GM23338 (cell line): ENCODE results near the gene SLC26A1. TPM values are rescaled to one million over a fixed set of nuclear protein-coding genes. Genes with fewer than 3 reads are reported as not detected.

Source experiments
- ATAC-seq: fragments of 200-7000 bp; cut with Tn5 transposase; 3 replicates; pipeline ENCODE4 v1.9.1; 2020
- DNase-seq: peaks from one replicate; pipeline ENCODE4 v3.0.0-alpha.2; 2015; ENCODE audit warnings: low spot score
- H2AFZ ChIP-seq: fragments of 200-600 bp; sonication (generic); 2 replicates; pipeline ENCODE4 v1.8.0; 2016; ENCODE audit warnings: antibody characterized with exemption, mild to moderate bottlenecking, moderate library complexity
- H3F3A ChIP-seq: fragments of 200-600 bp; sonication (generic); replicated peaks from 2 replicates; pipeline ENCODE4 v1.8.0; 2017; ENCODE audit warnings: antibody characterized with exemption, mixed run types, low read depth
- H3K27ac ChIP-seq: fragments of 200-600 bp; sonication (generic); 2 replicates; pipeline ENCODE4 v1.6.1; 2016; ENCODE audit warnings: low read depth
- H3K27me3 ChIP-seq: fragments of 200-600 bp; sonication (generic); 2 replicates; pipeline ENCODE4 v1.8.0; 2016; ENCODE audit warnings: mild to moderate bottlenecking, mixed run types, moderate library complexity; ENCODE audit not compliant: insufficient read depth
- H3K36me3 ChIP-seq: fragments of 200-600 bp; sonication (generic); 2 replicates; pipeline ENCODE4 v1.8.0; 2016; ENCODE audit warnings: mild to moderate bottlenecking; ENCODE audit not compliant: insufficient read depth
- H3K4me1 ChIP-seq: fragments of 200-600 bp; sonication (generic); 2 replicates; pipeline ENCODE4 v1.8.0; 2016; ENCODE audit warnings: mild to moderate bottlenecking, moderate library complexity; ENCODE audit not compliant: insufficient read depth
- H3K4me2 ChIP-seq: fragments of 200-600 bp; sonication (generic); 2 replicates; pipeline ENCODE4 v1.7.1; 2017; ENCODE audit warnings: mixed run types
- H3K4me3 ChIP-seq: fragments of 200-600 bp; sonication (generic); 2 replicates; pipeline ENCODE4 v1.6.1; 2016; ENCODE audit warnings: mixed run types
- H3K79me2 ChIP-seq: fragments of 200-600 bp; sonication (generic); replicated peaks from 2 replicates; pipeline ENCODE4 v1.8.0; 2017; ENCODE audit warnings: mild to moderate bottlenecking; ENCODE audit not compliant: insufficient read depth
- H3K9me2 ChIP-seq: fragments of 200-600 bp; sonication (generic); 2 replicates; pipeline ENCODE4 v1.8.0; 2017; ENCODE audit not compliant: insufficient read depth
- H4K20me1 ChIP-seq: fragments of 200-600 bp; sonication (generic); replicated peaks from 2 replicates; pipeline ENCODE4 v1.8.0; 2017; ENCODE audit warnings: mild to moderate bottlenecking; ENCODE audit not compliant: insufficient read depth
- H3K27ac Mint-ChIP-seq: 2 replicates; pipeline ENCODE4 v1.8.0; 2020; ENCODE audit warnings: inconsistent platforms, mild to moderate bottlenecking, moderate library complexity, mixed read lengths
- H3K27me3 Mint-ChIP-seq: 3 replicates; pipeline ENCODE4 v1.8.0; 2022; ENCODE audit warnings: low read depth, mild to moderate bottlenecking, moderate library complexity, mixed read lengths, inconsistent platforms; ENCODE audit not compliant: insufficient read depth, poor library complexity
- H3K36me3 Mint-ChIP-seq: 3 replicates; pipeline ENCODE4 v1.8.0; 2021; ENCODE audit warnings: low read depth, mild to moderate bottlenecking, inconsistent platforms, moderate library complexity, mixed read lengths
- H3K4me1 Mint-ChIP-seq: 3 replicates; pipeline ENCODE4 v1.8.0; 2020; ENCODE audit warnings: mild to moderate bottlenecking, inconsistent platforms, mixed read lengths
- H3K4me3 Mint-ChIP-seq: 3 replicates; pipeline ENCODE4 v1.8.0; 2021; ENCODE audit warnings: moderate library complexity, mild to moderate bottlenecking, inconsistent platforms, mixed read lengths
- H3K9me3 Mint-ChIP-seq: 3 replicates; pipeline ENCODE4 v1.8.0; 2020; ENCODE audit warnings: moderate library complexity, mild to moderate bottlenecking, inconsistent platforms, mixed read lengths
- ETS1 ChIP-seq: IDR thresholded peaks from 2 replicates; pipeline ENCODE4 v1.6.1; 2016; ENCODE audit warnings: antibody characterized with exemption
- POLR2AphosphoS5 ChIP-seq: IDR thresholded peaks from 2 replicates; pipeline ENCODE4 v1.6.1; 2016; ENCODE audit warnings: antibody characterized with exemption, low read depth
- REST ChIP-seq: IDR thresholded peaks from one replicate; pipeline ENCODE4 v1.6.1; 2018; ENCODE audit warnings: antibody characterized with exemption; ENCODE audit not compliant: unreplicated experiment
- STAT1 ChIP-seq: IDR thresholded peaks from one replicate; pipeline ENCODE4 v1.6.1; 2016; ENCODE audit warnings: antibody characterized with exemption; ENCODE audit not compliant: unreplicated experiment
- ZNF114 ChIP-seq: fragments of 250-450 bp; sonication (Bioruptor Pico); IDR thresholded peaks from 2 replicates; pipeline ENCODE4 v1.5.0; 2020; ENCODE audit warnings: mild to moderate bottlenecking, moderate library complexity
- ZNF331 ChIP-seq: fragments of 250-450 bp; sonication (Bioruptor Pico); IDR thresholded peaks from 2 replicates; pipeline ENCODE4 v1.5.0; 2020; ENCODE audit warnings: low read depth, mild to moderate bottlenecking, moderate library complexity
- polyA plus RNA-seq: library from polyadenylated mRNA; unstranded; fragments of >200 nt; fragmentation: Nextera tagmentation; extraction: Ambion mirVana; gene quantifications from 2 replicates; pipeline ENCODE4 v1.2.1, GENCODE V29; 2016
- total RNA-seq: library from RNA; depleted of rRNA; stranded (reverse); fragments of >200 nt; shearing (Covaris generic); gene quantifications from 2 replicates; pipeline ENCODE4 v1.2.3, GENCODE V29; 2014

Gene SLC26A1
- total and polyA plus RNA-seq, 2 experiments from 2014 or later = 0.10 to 0.27 TPM

DNA sequence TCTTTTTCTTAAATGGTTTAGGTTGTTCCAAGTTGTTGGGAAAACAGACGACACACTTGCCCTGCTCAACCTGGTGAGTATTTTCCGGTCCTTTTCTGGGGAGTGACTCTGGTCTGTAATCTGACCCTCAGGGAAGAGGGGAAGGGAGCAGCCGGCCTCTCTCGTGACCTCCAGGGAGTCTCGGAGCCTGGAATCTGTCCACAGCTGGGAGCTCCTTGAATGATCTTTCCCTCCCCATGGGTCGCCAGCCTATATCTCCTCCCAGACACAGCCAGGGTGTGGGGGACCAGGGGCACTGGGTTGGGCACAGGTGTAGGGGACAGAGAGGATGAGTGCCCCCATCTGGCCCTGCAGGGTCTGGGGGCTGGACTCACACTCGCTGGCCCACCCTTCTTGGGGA is 42.0 kb downstream of the SLC26A1 start:
- Histone ChIP-seq H3K9me2 (no peaks in the 10 kb centered on the region), H4K20me1 (no peaks in the 10 kb centered on the region), H3K4me2 (no peak overlapping the region), H3K79me2 (no peaks in the 10 kb centered on the region), H3K4me3 (no peak overlapping the region), H3K4me1 (no peaks in the 10 kb centered on the region), H3K36me3 (no peaks in the 10 kb centered on the region), H3F3A (no peaks in the 10 kb centered on the region), H3K27me3 (no peaks in the 10 kb centered on the region), H3K27ac (no peak overlapping the region), H2AFZ (no peak overlapping the region)
- TF ChIP-seq ZNF331 = no peak
- no peak for TF ChIP-seq REST
- no peak for TF ChIP-seq POLR2AphosphoS5
- TF ChIP-seq ZNF114 (CRISPR knock-in tag) = no peak
- Mint-ChIP-seq H3K4me3 (no peak overlapping the region), H3K27me3 (peaks cover 7% of the 10 kb centered on the region), H3K36me3 (no peaks in the 10 kb centered on the region; the same call in 2 of the 3 replicates), H3K27ac (no peak overlapping the region), H3K9me3 (no peaks in the 10 kb centered on the region), H3K4me1 (peaks cover 5% of the 10 kb centered on the region; the same call in 2 of the 3 replicates)
- ATAC-seq = peak; percentile 16
- DNase-seq = no peak

DNA sequence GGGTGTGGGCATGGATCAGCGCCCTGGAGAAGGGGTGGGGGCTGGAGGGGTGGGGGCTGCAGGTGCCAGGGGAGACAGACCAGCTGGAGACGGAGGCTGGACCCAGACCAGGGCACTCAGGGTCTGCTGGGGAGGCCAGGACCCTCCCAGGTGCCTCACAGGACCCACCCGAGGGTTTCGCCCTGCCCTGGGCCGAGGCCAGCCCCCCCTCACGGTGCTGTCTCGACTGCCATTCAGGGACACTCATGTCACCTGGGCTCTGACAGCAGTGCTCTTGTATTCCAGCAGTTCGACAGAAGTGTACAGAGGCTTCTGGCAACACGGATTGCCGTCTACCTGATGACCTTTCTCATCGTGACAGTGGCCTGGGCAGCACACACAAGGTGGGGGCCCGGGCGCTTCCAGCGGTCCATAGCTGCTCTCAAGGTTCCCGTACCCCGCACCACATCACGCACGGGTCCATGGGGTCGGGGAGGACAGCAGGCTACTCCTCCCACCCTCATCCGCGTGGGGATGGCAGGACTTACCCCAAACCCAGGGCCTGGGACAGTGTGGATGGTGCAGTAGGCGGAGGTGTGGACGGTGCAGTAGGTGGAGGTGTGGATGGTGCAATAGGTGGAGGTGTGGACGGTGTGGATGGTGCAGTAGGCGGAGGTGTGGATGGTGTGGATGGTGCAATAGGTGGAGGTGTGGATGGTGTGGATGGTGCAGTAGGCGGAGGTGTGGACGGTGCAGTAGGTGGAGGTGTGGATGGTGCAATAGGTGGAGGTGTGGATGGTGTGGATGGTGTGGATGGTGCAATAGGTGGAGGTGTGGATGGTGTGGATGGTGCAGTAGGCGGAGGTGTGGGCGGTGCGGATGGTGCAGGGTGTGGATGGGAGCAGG is 42.8 kb downstream of the SLC26A1 start:
- Mint-ChIP-seq H3K4me3 (no peak overlapping the region), H3K36me3 (no peaks in the 10 kb centered on the region; the same call in 2 of the 3 replicates), H3K27ac (no peak overlapping the region), H3K27me3 (peaks cover 11% of the 10 kb centered on the region), H3K9me3 (no peaks in the 10 kb centered on the region), H3K4me1 (peaks cover 13% of the 10 kb centered on the region)
- Histone ChIP-seq H3K27me3 (no peaks in the 10 kb centered on the region), H4K20me1 (no peaks in the 10 kb centered on the region), H2AFZ (no peak overlapping the region), H3K4me1 (0 out of 2 replicates have a peak, but pooled peaks cover 1% of the 10 kb centered on the region), H3K36me3 (no peaks in the 10 kb centered on the region), H3F3A (no peaks in the 10 kb centered on the region), H3K79me2 (no peaks in the 10 kb centered on the region), H3K27ac (no peak overlapping the region), H3K9me2 (no peaks in the 10 kb centered on the region), H3K4me2 (no peak overlapping the region), H3K4me3 (no peak overlapping the region)
- DNase-seq (no peak), ATAC-seq (no peak)
- TF ChIP-seq ETS1 = no peak
- no peak for TF ChIP-seq REST
- no peak for TF ChIP-seq STAT1
